ENCODE results near the gene NACA2.
"Not testable (repeated sequence)": the region's sequence is repeated elsewhere in the genome, so short reads cannot be mapped to it uniquely, and the experiment has no call there.

NACA2 gene

GRCh38 chr17:61567045-61567802, 23.8 kb downstream of the NACA2 start:
- TF ChIP-seq CTCF (IDR thresholded peaks at IDR 0.05; ENCODE audit: borderline replicate concordance, extremely low read depth, low read length, poor library complexity, severe bottlenecking) = no peak
- ATAC-seq (ENCODE audit: insufficient read depth, low read depth) = no peak
- no peak overlapping the region for H3K4me2 ChIP-seq (ENCODE audit: insufficient read depth, low read length)

GRCh38 chr17:61566448-61566847, 24.6 kb downstream of the NACA2 start:
- not testable (repeated sequence) for H3K4me1 ChIP-seq (ENCODE audit: insufficient read depth, low read length); H3K9ac ChIP-seq (ENCODE audit: low read depth, low read length); H3K9me3 ChIP-seq (ENCODE audit: insufficient read depth, low read length, severe bottlenecking); ATAC-seq (ENCODE audit: insufficient read depth, low read depth); H4K20me1 ChIP-seq (ENCODE audit: insufficient read depth, low read length); H3K27ac ChIP-seq (ENCODE audit: low read length); H2AFZ ChIP-seq (ENCODE audit: low read depth, low read length); H3K27me3 ChIP-seq (ENCODE audit: insufficient read depth, low read length, poor library complexity); H3K4me2 ChIP-seq (ENCODE audit: insufficient read depth, low read length); H3K36me3 ChIP-seq (ENCODE audit: insufficient read depth, low read length); DNase-seq; H3K4me3 ChIP-seq (ENCODE audit: low read depth in 1 of 2, low read length in 2 of 2); H3K79me2 ChIP-seq (ENCODE audit: insufficient read depth, low read length)

More at GRCh38 chr17:61567045-61567802, 23.8 kb downstream of the NACA2 start:
- no peak overlapping the region for H3K27ac ChIP-seq (ENCODE audit: low read length)
- H4K20me1 ChIP-seq (ENCODE audit: insufficient read depth, low read length) = no peaks in the 10 kb centered on the region
- no peaks in the 10 kb centered on the region for H3K4me1 ChIP-seq (ENCODE audit: insufficient read depth, low read length)
- no peaks in the 10 kb centered on the region for H3K27me3 ChIP-seq (ENCODE audit: insufficient read depth, low read length, poor library complexity)
- no peak overlapping the region for H3K4me3 ChIP-seq (ENCODE audit: low read depth in 1 of 2, low read length in 2 of 2)
- H2AFZ ChIP-seq (ENCODE audit: low read depth, low read length) = no peak overlapping the region
- peaks cover 8% of the 10 kb centered on the region for H3K9me3 ChIP-seq (ENCODE audit: insufficient read depth, low read length, severe bottlenecking)
- H3K9ac ChIP-seq (ENCODE audit: low read depth, low read length) = no peak overlapping the region
- H3K79me2 ChIP-seq (ENCODE audit: insufficient read depth, low read length) = no peaks in the 10 kb centered on the region
- no peak for DNase-seq
- no peaks in the 10 kb centered on the region for H3K36me3 ChIP-seq (ENCODE audit: insufficient read depth, low read length)

GRCh38 chr17:61565850-61566249, 25.2 kb downstream of the NACA2 start:
- not testable (repeated sequence) for H2AFZ ChIP-seq (ENCODE audit: low read depth, low read length); H3K79me2 ChIP-seq (ENCODE audit: insufficient read depth, low read length); H3K27ac ChIP-seq (ENCODE audit: low read length); H3K27me3 ChIP-seq (ENCODE audit: insufficient read depth, low read length, poor library complexity); H3K4me2 ChIP-seq (ENCODE audit: insufficient read depth, low read length); H3K9ac ChIP-seq (ENCODE audit: low read depth, low read length); H3K36me3 ChIP-seq (ENCODE audit: insufficient read depth, low read length); H3K4me1 ChIP-seq (ENCODE audit: insufficient read depth, low read length); ATAC-seq (ENCODE audit: insufficient read depth, low read depth); DNase-seq; H3K9me3 ChIP-seq (ENCODE audit: insufficient read depth, low read length, severe bottlenecking); H4K20me1 ChIP-seq (ENCODE audit: insufficient read depth, low read length); H3K4me3 ChIP-seq (ENCODE audit: low read depth in 1 of 2, low read length in 2 of 2)

- Histone ChIP-seq H3K4me2 (ENCODE audit: insufficient read depth, low read length) (no peak overlapping the region), H3K9me3 (ENCODE audit: insufficient read depth, low read length, severe bottlenecking) (no peaks in the 10 kb centered on the region), H3K4me3 (ENCODE audit: low read depth in 1 of 2, low read length in 2 of 2) (no peak overlapping the region), H4K20me1 (ENCODE audit: insufficient read depth, low read length) (no peaks in the 10 kb centered on the region), H2AFZ (ENCODE audit: low read depth, low read length) (no peak overlapping the region), H3K4me1 (ENCODE audit: insufficient read depth, low read length) (no peaks in the 10 kb centered on the region), H3K9ac (ENCODE audit: low read depth, low read length) (no peak overlapping the region), H3K36me3 (ENCODE audit: insufficient read depth, low read length) (no peaks in the 10 kb centered on the region), H3K79me2 (ENCODE audit: insufficient read depth, low read length) (no peaks in the 10 kb centered on the region), H3K27ac (ENCODE audit: low read length) (no peak overlapping the region), H3K27me3 (ENCODE audit: insufficient read depth, low read length, poor library complexity) (no peaks in the 10 kb centered on the region)
- TF ChIP-seq EZH2 (IDR thresholded peaks at IDR 0.05; ENCODE audit: borderline replicate concordance, low read depth, low read length, severe bottlenecking) (no peak), CTCF (IDR thresholded peaks at IDR 0.05; ENCODE audit: borderline replicate concordance, extremely low read depth, low read length, poor library complexity, severe bottlenecking) (no peak)
- DNase-seq (no peak), ATAC-seq (ENCODE audit: insufficient read depth, low read depth) (no peak)
These were observed 25.8 kb downstream of the NACA2 start for GRCh38 chr17:61565213-61565612.

All from DND-41 (cell line).